ENCODE results near the gene NUDT5. TPM values are rescaled to one million over a fixed set of nuclear protein-coding genes. Genes with fewer than 3 reads are reported as not detected.

Gene NUDT5
- total and polyA plus RNA-seq, 2 of the 13 experiments (the other 11 are each of a cell fraction or from before 2014, with no cell fraction given): 79.6 to 134 TPM

GRCh38 chr10:12129222-12130111 is 66.2 kb downstream of the NUDT5 start, which contains the start of gene SEC61A2:
TSS of gene SEC61A2 (plus strand) at chr10:12129677. CDS start at chr10:12129788, 111 bp downstream.
- FAIRE-seq: no peak
- in situ Hi-C loops (cut with HindIII; ENCODE audit: extremely low pct_ligation_motif_present, low pct_unique_long_range_greater_than_20kb): no loop called here
- WGBS (ENCODE audit: low lambda C conversion rate): 0% methylated on average over 17 of the region's 108 CpGs
- TF ChIP-seq, protein P1, sequence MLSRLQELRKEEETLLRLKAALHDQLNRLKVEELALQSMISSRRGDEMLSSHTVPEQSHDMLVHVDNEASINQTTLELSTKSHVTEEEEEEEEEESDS (CRISPR knock-in tag; IDR thresholded peaks at IDR 0.05; ENCODE audit: borderline replicate concordance): no peak
- no peak for TF ChIP-seq ZNF292 (CRISPR knock-in tag; IDR thresholded peaks at IDR 0.05; ENCODE audit: borderline replicate concordance, low read depth)
- TF ChIP-seq NFKB2 (CRISPR knock-in tag; IDR thresholded peaks at IDR 0.05; ENCODE audit: borderline replicate concordance): 0 out of 2 replicates have a peak, but pooled peaks have one; percentile 49
- no peak for TF ChIP-seq ZNF3 (CRISPR knock-in tag; IDR thresholded peaks at IDR 0.05)
- peak; percentile 13; the same call in 1 of the 2 replicates for TF ChIP-seq ARNTL (CRISPR knock-in tag; IDR thresholded peaks at IDR 0.05)
- no peak for TF ChIP-seq ZFP91 (CRISPR knock-in tag; IDR thresholded peaks at IDR 0.05; ENCODE audit: borderline replicate concordance)
- peak; percentile 66 for TF ChIP-seq ASH2L (IDR thresholded peaks at IDR 0.05; ENCODE audit: insufficient read length, low read depth, low read length)
- no peak; the same call in 1 of the 2 replicates for TF ChIP-seq TP53 (CRISPR knock-in tag; conservative IDR thresholded peaks at IDR 0.05)
- no peak for TF ChIP-seq ZNF274 (CRISPR knock-in tag; IDR thresholded peaks at IDR 0.05)
- TF ChIP-seq DNMT1 (CRISPR knock-in tag; IDR thresholded peaks at IDR 0.05): no peak
- TF ChIP-seq HNRNPH1 (optimal IDR thresholded peaks at IDR 0.05; ENCODE audit: low read depth, low read length): no peak
- no peak for TF ChIP-seq KLF9 (CRISPR knock-in tag; IDR thresholded peaks at IDR 0.05; ENCODE audit: low read depth)
- no peak for TF ChIP-seq NR2F6 (IDR thresholded peaks at IDR 0.05)
- TF ChIP-seq NR2F6 (CRISPR knock-in tag; IDR thresholded peaks at IDR 0.05): 0 out of 2 replicates have a peak, but pooled peaks have one; percentile 19
- no peak for TF ChIP-seq NFE2 (CRISPR knock-in tag; IDR thresholded peaks at IDR 0.05)
- TF ChIP-seq EHMT2 (IDR thresholded peaks at IDR 0.05; ENCODE audit: borderline replicate concordance, low read depth, low read length): no peak
- peak; percentile 34; the same call in 1 of the 2 replicates for TF ChIP-seq THAP11 (CRISPR knock-in tag; IDR thresholded peaks at IDR 0.05)
- no peak for TF ChIP-seq ZNF720 (CRISPR knock-in tag; IDR thresholded peaks at IDR 0.05)
- 0 out of 2 replicates have a peak, but pooled peaks have one; percentile 28 for TF ChIP-seq HDAC1 (CRISPR knock-in tag; IDR thresholded peaks at IDR 0.05)
- peak; percentile 45; the same call in 1 of the 2 replicates for TF ChIP-seq TAF1 (CRISPR knock-in tag; IDR thresholded peaks at IDR 0.05)
- no peak for TF ChIP-seq ZNF850 (CRISPR knock-in tag; conservative IDR thresholded peaks at IDR 0.05)
- TF ChIP-seq MIER3 (CRISPR knock-in tag; IDR thresholded peaks at IDR 0.05; ENCODE audit: borderline replicate concordance): no peak
- TF ChIP-seq ZNF761 (CRISPR knock-in tag; conservative IDR thresholded peaks at IDR 0.05): no peak
- no peak; the same call in 1 of the 2 replicates for TF ChIP-seq ZMAT3 (CRISPR knock-in tag; conservative IDR thresholded peaks at IDR 0.05)
- peak; percentile 89 for TF ChIP-seq YEATS4 (CRISPR knock-in tag; IDR thresholded peaks at IDR 0.05; ENCODE audit: borderline replicate concordance)
- no peak for TF ChIP-seq SP140L (CRISPR knock-in tag; IDR thresholded peaks at IDR 0.05; ENCODE audit: borderline replicate concordance)

More at GRCh38 chr10:12129222-12130111, 66.2 kb downstream of the NUDT5 start, which contains the start of gene SEC61A2:
- Histone ChIP-seq H3K4me3 (replicated peaks in 1 of 3; ENCODE audit: insufficient read depth in 1 of 3, low read depth in 2 of 3, low read length in 3 of 3) (peak within 1 kb of the TSS; percentile 82 to 99 (median 87)), H3K36me3 (replicated peaks in 1 of 2; ENCODE audit: control insufficient read depth in 1 of 2, insufficient read depth in 2 of 2, low read length in 2 of 2) (0 out of 5 replicates have a peak, but pooled peaks cover 0 to 3% of the 10 kb centered on the region in 2 experiments), H3K9ac (ENCODE audit: insufficient read depth, low read depth, low read length) (peak within 1 kb of the TSS; percentile 89), H4K20me1 (ENCODE audit: insufficient read depth, low read length) (no peaks in the 10 kb centered on the region), H3K9me3 (ENCODE audit: low read length) (no peaks in the 10 kb centered on the region), H3K27ac (ENCODE audit: extremely low read length, insufficient read depth, low read length) (peak within 1 kb of the TSS; percentile 93), H3K4me1 (ENCODE audit: insufficient read depth, low read length) (peaks cover 19% of the 10 kb centered on the region), H3K27me3 (ENCODE audit: control insufficient read depth in 1 of 2, insufficient read depth in 2 of 2, low read length in 2 of 2) (no peaks in the 10 kb centered on the region), H3K4me2 (ENCODE audit: low read depth, low read length) (peak within 1 kb of the TSS; percentile 82), H2AFZ (ENCODE audit: low read length) (peak within 1 kb of the TSS; percentile 64), H3K79me2 (ENCODE audit: insufficient read depth, low read length) (no peaks in the 10 kb centered on the region)
- POLR2A ChIA-PET: no interaction called here
- intact Hi-C loops (cut with micrococcal nuclease; ENCODE audit: unreplicated experiment): loop anchor here (1.0 to 5.0 kb wide), 2 partner anchors 65 to 87 kb away; partner anchors contain the start of gene UPF2
- ATAC-seq (peak; percentile 92), DNase-seq (ENCODE audit: low spot score) (peak; percentile 77)
- BruUV-seq (replicated peaks): no TSS peak
- CTCF ChIA-PET (ENCODE audit: low intra/inter-chr PET ratio, low total read pairs): no interaction called here

Data from HepG2 (cell line).